ENCODE measurements around the gene TMEM150B.
A peak's percentile ranks its signal among the peaks of the same experiment; 100 is the strongest.

Gene TMEM150B

GRCh38 chr19:55347442-55348009 lies 22.4 kb upstream of the TMEM150B start:
- no peak overlapping the region for H3K27ac Mint-ChIP-seq
- no peak overlapping the region for H3K4me3 Mint-ChIP-seq
- peaks cover 17% of the 10 kb centered on the region for H3K4me1 Mint-ChIP-seq
- H3K9me3 Mint-ChIP-seq: no peaks in the 10 kb centered on the region
- ATAC-seq: no peak
- H3K27me3 Mint-ChIP-seq: peaks cover 24% of the 10 kb centered on the region
- peaks cover 27% of the 10 kb centered on the region for H3K36me3 Mint-ChIP-seq

- Mint-ChIP-seq H3K4me1 (peaks cover 14% of the 10 kb centered on the region), H3K9me3 (no peaks in the 10 kb centered on the region), H3K4me3 (no peak overlapping the region), H3K36me3 (peaks cover 30% of the 10 kb centered on the region), H3K27ac (no peak overlapping the region), H3K27me3 (peaks cover 18% of the 10 kb centered on the region)
- ATAC-seq: peak; percentile 28
Measured at GRCh38 chr19:55346725-55347441, 21.7 kb upstream of the TMEM150B start.

GRCh38 chr19:55345818-55346724 lies 20.9 kb upstream of the TMEM150B start:
- Mint-ChIP-seq H3K36me3 (peaks cover 30% of the 10 kb centered on the region), H3K4me3 (no peak overlapping the region)
- ATAC-seq: no peak

GRCh38 chr19:55345101-55345817 lies 20.1 kb upstream of the TMEM150B start:
- H3K9me3 Mint-ChIP-seq: no peaks in the 10 kb centered on the region
- H3K36me3 Mint-ChIP-seq: peaks cover 30% of the 10 kb centered on the region
- H3K4me3 Mint-ChIP-seq: no peak overlapping the region
- H3K27me3 Mint-ChIP-seq: peaks cover 13% of the 10 kb centered on the region
- H3K27ac Mint-ChIP-seq: no peak overlapping the region
- no peak for ATAC-seq
- H3K4me1 Mint-ChIP-seq: peaks cover 21% of the 10 kb centered on the region

More at GRCh38 chr19:55345818-55346724, 20.9 kb upstream of the TMEM150B start:
- Mint-ChIP-seq H3K27ac (no peak overlapping the region), H3K27me3 (peaks cover 13% of the 10 kb centered on the region), H3K4me1 (peaks cover 14% of the 10 kb centered on the region), H3K9me3 (no peaks in the 10 kb centered on the region)

GRCh38 chr19:55344444-55344843 lies 19.3 kb upstream of the TMEM150B start:
- Mint-ChIP-seq H3K4me1 (peaks cover 25% of the 10 kb centered on the region), H3K27ac (no peak overlapping the region), H3K9me3 (no peaks in the 10 kb centered on the region), H3K27me3 (peaks cover 11% of the 10 kb centered on the region), H3K4me3 (no peak overlapping the region), H3K36me3 (peaks cover 30% of the 10 kb centered on the region)
- no peak for ATAC-seq

GRCh38 chr19:55341595-55342531 lies 16.7 kb upstream of the TMEM150B start:
- Mint-ChIP-seq H3K4me1 (peaks cover 33% of the 10 kb centered on the region), H3K27me3 (peaks cover 25% of the 10 kb centered on the region), H3K4me3 (no peak overlapping the region), H3K27ac (no peak overlapping the region), H3K9me3 (no peaks in the 10 kb centered on the region), H3K36me3 (peaks cover 30% of the 10 kb centered on the region)
- ATAC-seq: no peak

GRCh38 chr19:55341171-55341588 lies 16.0 kb upstream of the TMEM150B start:
- Mint-ChIP-seq H3K36me3 (peaks cover 30% of the 10 kb centered on the region), H3K27me3 (peaks cover 31% of the 10 kb centered on the region), H3K27ac (peak overlapping the region; percentile 73), H3K4me3 (peak overlapping the region; percentile 88), H3K4me1 (peaks cover 33% of the 10 kb centered on the region), H3K9me3 (no peaks in the 10 kb centered on the region)
- ATAC-seq: no peak

GRCh38 chr19:55340784-55341147 lies 15.6 kb upstream of the TMEM150B start:
- Mint-ChIP-seq H3K9me3 (no peaks in the 10 kb centered on the region), H3K27ac (peak overlapping the region; percentile 73), H3K4me3 (peak overlapping the region; percentile 88), H3K4me1 (peaks cover 33% of the 10 kb centered on the region), H3K36me3 (peaks cover 30% of the 10 kb centered on the region), H3K27me3 (peaks cover 36% of the 10 kb centered on the region)
- ATAC-seq: no peak

GRCh38 chr19:55339889-55340783 lies 15.0 kb upstream of the TMEM150B start:
- Mint-ChIP-seq H3K36me3 (peaks cover 24% of the 10 kb centered on the region), H3K4me3 (peak overlapping the region; percentile 90), H3K27me3 (peaks cover 42% of the 10 kb centered on the region), H3K27ac (peak overlapping the region; percentile 73), H3K9me3 (no peaks in the 10 kb centered on the region), H3K4me1 (peaks cover 28% of the 10 kb centered on the region)
- ATAC-seq: no peak

GRCh38 chr19:55339105-55339888 lies 14.2 kb upstream of the TMEM150B start, which contains the start of gene KMT5C:
Gene KMT5C (plus strand): TSS chr19:55339876. CDS start chr19:55341937, 2,061 bp downstream.
- Mint-ChIP-seq H3K27me3 (peaks cover 49% of the 10 kb centered on the region), H3K27ac (peak within 1 kb of the TSS; percentile 73), H3K9me3 (no peaks in the 10 kb centered on the region), H3K4me1 (peaks cover 27% of the 10 kb centered on the region), H3K4me3 (peak within 1 kb of the TSS; percentile 90), H3K36me3 (peaks cover 15% of the 10 kb centered on the region)
- ATAC-seq: peak; percentile 94

GRCh38 chr19:55336101-55336500 lies 11.0 kb upstream of the TMEM150B start:
- Mint-ChIP-seq H3K9me3 (no peaks in the 10 kb centered on the region), H3K36me3 (no peaks in the 10 kb centered on the region), H3K27me3 (peaks cover 66% of the 10 kb centered on the region), H3K4me3 (no peak overlapping the region), H3K4me1 (peaks cover 20% of the 10 kb centered on the region), H3K27ac (no peak overlapping the region)
- ATAC-seq: no peak

- ATAC-seq: no peak
- Mint-ChIP-seq H3K36me3 (no peaks in the 10 kb centered on the region), H3K4me1 (peaks cover 6% of the 10 kb centered on the region), H3K27ac (no peak overlapping the region), H3K27me3 (peaks cover 59% of the 10 kb centered on the region), H3K4me3 (no peak overlapping the region), H3K9me3 (no peaks in the 10 kb centered on the region)
Measured at GRCh38 chr19:55333870-55334269, 8.7 kb upstream of the TMEM150B start.

Measured in stimulated activated memory B cell treated with anti-CD40 and anti-IgM and Interleukin-4, amounts not matched to agents 10 μg/mL and 1 μg/mL and 100 μg/mL, for 72 hours (primary cell).